HL-60 (cell line): ENCODE results near the gene AWAT2.
A peak's percentile ranks its signal among the peaks of the same experiment; 100 is the strongest.

Experiments
- DNase-seq, 2 experiments: peaks; one replicate each; pipeline ENCODE4 v3.0.0-alpha.2; 2010 to 2020; ENCODE audit warnings: low read depth in 1 of 2, low spot score in 1 of 2
- H3K27ac ChIP-seq: fragments of 250-450 bp; sonication (Bioruptor Pico); replicated peaks from 2 replicates; pipeline ENCODE4 v1.5.1; 2020; ENCODE audit warnings: mild to moderate bottlenecking, moderate library complexity
- H3K27me3 ChIP-seq: fragments of 250-450 bp; sonication (Bioruptor Pico); 2 replicates; pipeline ENCODE4 v1.5.1; 2021; ENCODE audit warnings: mild to moderate bottlenecking, moderate library complexity; ENCODE audit not compliant: insufficient read depth, poor library complexity, severe bottlenecking
- H3K4me3 ChIP-seq: replicated peaks from 2 replicates; pipeline ENCODE4 v1.5.1; 2011; ENCODE audit warnings: mild to moderate bottlenecking, control low read depth, low read length; ENCODE audit not compliant: insufficient read depth
- GABPA ChIP-seq: IDR thresholded peaks from 2 replicates; pipeline ENCODE4 v1.6.1; 2012; ENCODE audit warnings: low read depth
- POLR2AphosphoS5 ChIP-seq: IDR thresholded peaks from 2 replicates; pipeline ENCODE4 v1.6.1; 2012; ENCODE audit warnings: low read depth
- SPI1 ChIP-seq: IDR thresholded peaks from 2 replicates; pipeline ENCODE4 v1.6.1; 2012; ENCODE audit warnings: low read depth, mild to moderate bottlenecking, borderline replicate concordance
- TF ChIP-seq, protein P1 (sequence below): IDR thresholded peaks from 2 replicates; pipeline ENCODE4 v1.6.1; 2012; ENCODE audit warnings: low read depth; ENCODE audit not compliant: insufficient replicate concordance
- TF ChIP-seq, protein P2 (sequence below): IDR thresholded peaks from one replicate; pipeline ENCODE4 v1.5.1; 2011; ENCODE audit warnings: low read length, control low read depth, inconsistent platforms; ENCODE audit not compliant: insufficient read depth

Gene AWAT2

DNA sequence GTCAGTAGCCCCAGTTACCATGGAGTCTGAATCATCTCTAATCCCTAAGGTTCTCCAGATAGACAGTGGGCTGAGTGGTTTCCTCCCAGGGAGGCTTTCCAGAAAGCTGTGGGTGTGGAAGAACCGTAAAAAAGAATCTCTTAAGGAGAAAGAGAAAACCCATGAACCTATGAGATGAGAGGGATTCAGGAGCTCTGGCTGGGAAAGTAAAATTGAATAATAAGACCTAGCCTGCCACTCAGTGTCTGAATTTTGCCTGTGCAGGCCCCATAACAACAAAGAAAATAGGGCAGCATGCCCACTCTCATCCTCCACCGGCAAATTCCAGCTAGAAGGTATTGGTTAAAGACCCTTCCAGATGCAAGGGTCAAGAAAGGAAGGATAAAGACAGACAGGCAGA, 16.9 kb downstream of the AWAT2 start:
- H3K4me3 ChIP-seq, result no peak overlapping the region
- no peak for DNase-seq
- H3K27me3 ChIP-seq, result no peaks in the 10 kb centered on the region
- H3K27ac ChIP-seq, result no peak overlapping the region
- TF ChIP-seq SPI1, result no peak
- TF ChIP-seq, protein P1, sequence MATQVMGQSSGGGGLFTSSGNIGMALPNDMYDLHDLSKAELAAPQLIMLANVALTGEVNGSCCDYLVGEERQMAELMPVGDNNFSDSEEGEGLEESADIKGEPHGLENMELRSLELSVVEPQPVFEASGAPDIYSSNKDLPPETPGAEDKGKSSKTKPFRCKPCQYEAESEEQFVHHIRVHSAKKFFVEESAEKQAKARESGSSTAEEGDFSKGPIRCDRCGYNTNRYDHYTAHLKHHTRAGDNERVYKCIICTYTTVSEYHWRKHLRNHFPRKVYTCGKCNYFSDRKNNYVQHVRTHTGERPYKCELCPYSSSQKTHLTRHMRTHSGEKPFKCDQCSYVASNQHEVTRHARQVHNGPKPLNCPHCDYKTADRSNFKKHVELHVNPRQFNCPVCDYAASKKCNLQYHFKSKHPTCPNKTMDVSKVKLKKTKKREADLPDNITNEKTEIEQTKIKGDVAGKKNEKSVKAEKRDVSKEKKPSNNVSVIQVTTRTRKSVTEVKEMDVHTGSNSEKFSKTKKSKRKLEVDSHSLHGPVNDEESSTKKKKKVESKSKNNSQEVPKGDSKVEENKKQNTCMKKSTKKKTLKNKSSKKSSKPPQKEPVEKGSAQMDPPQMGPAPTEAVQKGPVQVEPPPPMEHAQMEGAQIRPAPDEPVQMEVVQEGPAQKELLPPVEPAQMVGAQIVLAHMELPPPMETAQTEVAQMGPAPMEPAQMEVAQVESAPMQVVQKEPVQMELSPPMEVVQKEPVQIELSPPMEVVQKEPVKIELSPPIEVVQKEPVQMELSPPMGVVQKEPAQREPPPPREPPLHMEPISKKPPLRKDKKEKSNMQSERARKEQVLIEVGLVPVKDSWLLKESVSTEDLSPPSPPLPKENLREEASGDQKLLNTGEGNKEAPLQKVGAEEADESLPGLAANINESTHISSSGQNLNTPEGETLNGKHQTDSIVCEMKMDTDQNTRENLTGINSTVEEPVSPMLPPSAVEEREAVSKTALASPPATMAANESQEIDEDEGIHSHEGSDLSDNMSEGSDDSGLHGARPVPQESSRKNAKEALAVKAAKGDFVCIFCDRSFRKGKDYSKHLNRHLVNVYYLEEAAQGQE, result no peak
- TF ChIP-seq POLR2AphosphoS5, result no peak
- TF ChIP-seq, protein P2, sequence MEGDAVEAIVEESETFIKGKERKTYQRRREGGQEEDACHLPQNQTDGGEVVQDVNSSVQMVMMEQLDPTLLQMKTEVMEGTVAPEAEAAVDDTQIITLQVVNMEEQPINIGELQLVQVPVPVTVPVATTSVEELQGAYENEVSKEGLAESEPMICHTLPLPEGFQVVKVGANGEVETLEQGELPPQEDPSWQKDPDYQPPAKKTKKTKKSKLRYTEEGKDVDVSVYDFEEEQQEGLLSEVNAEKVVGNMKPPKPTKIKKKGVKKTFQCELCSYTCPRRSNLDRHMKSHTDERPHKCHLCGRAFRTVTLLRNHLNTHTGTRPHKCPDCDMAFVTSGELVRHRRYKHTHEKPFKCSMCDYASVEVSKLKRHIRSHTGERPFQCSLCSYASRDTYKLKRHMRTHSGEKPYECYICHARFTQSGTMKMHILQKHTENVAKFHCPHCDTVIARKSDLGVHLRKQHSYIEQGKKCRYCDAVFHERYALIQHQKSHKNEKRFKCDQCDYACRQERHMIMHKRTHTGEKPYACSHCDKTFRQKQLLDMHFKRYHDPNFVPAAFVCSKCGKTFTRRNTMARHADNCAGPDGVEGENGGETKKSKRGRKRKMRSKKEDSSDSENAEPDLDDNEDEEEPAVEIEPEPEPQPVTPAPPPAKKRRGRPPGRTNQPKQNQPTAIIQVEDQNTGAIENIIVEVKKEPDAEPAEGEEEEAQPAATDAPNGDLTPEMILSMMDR, result no peak
- no peak for TF ChIP-seq GABPA

DNA sequence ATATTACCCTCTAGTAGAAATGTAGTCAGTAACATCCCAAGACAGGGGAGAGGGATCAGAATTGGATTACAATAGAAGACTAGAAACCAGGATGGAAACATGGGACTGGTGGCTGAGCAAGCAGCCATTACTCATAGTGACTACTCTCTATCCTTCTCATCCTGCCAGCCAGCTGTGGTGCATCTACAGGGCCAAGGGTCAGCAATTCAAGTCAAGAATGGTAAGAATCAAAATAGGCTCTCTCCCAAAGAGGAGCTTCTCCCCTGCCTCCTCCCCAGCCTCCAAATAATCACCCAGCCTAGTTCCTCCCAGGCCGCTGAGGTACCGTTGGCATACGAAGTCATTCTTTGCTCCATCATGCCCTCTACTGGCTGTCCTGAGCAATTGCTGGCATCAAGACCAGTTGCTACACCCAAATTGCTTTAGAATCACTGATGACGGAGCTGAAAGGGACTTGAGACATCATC, 19.4 kb downstream of the AWAT2 start:
- Histone ChIP-seq H3K27ac (no peak overlapping the region), H3K27me3 (no peaks in the 10 kb centered on the region), H3K4me3 (no peak overlapping the region)
- TF ChIP-seq, protein P2, result peak; percentile 52
- TF ChIP-seq POLR2AphosphoS5, result no peak
- DNase-seq, result peak; percentile 26 to 61

- H3K27me3 ChIP-seq, result no peaks in the 10 kb centered on the region
- no peak overlapping the region for H3K4me3 ChIP-seq
- H3K27ac ChIP-seq, result no peak overlapping the region
- TF ChIP-seq, protein P2, result no peak
- TF ChIP-seq, protein P1, result no peak
- TF ChIP-seq SPI1 (no peak), POLR2AphosphoS5 (no peak), GABPA (no peak)
- no peak for DNase-seq
Measured at GRCh38 chrX:70029863-70030262, 19.9 kb downstream of the AWAT2 start.

DNA sequence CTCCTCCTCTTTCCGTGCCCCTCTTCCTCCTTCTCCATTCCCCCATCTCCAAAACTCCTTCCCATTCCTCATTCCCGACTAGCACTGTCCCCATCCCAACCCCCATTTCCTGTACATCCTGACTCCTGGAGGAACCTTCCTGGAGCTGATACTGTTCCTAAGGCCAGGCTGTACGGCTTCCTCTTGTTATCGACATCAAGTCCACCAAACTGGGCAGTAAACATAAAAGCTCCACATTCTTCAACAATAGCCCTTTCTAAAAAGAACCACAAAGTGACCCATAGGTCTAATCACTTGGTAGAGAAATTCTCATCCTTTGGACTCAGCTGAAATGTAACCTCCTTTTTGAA, 22.9 kb downstream of the AWAT2 start:
- Histone ChIP-seq H3K27me3 (no peaks in the 10 kb centered on the region), H3K27ac (no peak overlapping the region), H3K4me3 (no peak overlapping the region)
- TF ChIP-seq, protein P1, result no peak
- no peak for TF ChIP-seq POLR2AphosphoS5
- no peak for DNase-seq
